Measurements from ENCODE around the gene PFDN1.

DNA sequence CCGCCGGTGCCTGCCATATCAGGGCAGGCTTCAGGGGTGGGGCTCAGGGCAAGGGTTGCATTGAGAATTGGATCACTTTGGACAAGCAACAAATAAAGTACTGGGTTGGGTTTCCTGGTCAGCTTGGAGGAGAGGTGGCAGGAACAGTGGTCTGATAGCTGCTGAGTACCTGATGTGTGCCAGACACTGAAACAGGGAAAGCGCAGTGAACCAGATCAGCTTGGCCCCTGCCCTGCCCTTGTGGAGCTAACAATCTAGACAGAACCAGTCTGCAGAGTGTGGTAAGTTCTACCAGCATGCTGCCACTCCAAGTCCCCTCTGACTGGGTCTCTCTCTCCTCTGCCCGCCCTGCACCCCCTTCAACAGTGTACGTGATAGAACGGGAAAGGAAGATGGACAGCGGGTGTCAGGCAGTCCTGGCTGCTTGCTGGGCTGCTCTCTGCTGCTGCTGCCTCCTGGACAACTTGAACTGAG is 74.5 kb downstream of the PFDN1 start:
- no peak for TF ChIP-seq PTBP1 (IDR thresholded peaks at IDR 0.05; ENCODE audit: low read depth, low read length)
- TF ChIP-seq CTBP1 (IDR thresholded peaks at IDR 0.05; ENCODE audit: borderline replicate concordance): no peak
- TF ChIP-seq, protein P1, sequence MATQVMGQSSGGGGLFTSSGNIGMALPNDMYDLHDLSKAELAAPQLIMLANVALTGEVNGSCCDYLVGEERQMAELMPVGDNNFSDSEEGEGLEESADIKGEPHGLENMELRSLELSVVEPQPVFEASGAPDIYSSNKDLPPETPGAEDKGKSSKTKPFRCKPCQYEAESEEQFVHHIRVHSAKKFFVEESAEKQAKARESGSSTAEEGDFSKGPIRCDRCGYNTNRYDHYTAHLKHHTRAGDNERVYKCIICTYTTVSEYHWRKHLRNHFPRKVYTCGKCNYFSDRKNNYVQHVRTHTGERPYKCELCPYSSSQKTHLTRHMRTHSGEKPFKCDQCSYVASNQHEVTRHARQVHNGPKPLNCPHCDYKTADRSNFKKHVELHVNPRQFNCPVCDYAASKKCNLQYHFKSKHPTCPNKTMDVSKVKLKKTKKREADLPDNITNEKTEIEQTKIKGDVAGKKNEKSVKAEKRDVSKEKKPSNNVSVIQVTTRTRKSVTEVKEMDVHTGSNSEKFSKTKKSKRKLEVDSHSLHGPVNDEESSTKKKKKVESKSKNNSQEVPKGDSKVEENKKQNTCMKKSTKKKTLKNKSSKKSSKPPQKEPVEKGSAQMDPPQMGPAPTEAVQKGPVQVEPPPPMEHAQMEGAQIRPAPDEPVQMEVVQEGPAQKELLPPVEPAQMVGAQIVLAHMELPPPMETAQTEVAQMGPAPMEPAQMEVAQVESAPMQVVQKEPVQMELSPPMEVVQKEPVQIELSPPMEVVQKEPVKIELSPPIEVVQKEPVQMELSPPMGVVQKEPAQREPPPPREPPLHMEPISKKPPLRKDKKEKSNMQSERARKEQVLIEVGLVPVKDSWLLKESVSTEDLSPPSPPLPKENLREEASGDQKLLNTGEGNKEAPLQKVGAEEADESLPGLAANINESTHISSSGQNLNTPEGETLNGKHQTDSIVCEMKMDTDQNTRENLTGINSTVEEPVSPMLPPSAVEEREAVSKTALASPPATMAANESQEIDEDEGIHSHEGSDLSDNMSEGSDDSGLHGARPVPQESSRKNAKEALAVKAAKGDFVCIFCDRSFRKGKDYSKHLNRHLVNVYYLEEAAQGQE (IDR thresholded peaks at IDR 0.05; ENCODE audit: borderline replicate concordance): no peak
- TF ChIP-seq, protein P1 (CRISPR knock-in tag; IDR thresholded peaks at IDR 0.05; ENCODE audit: low read depth): no peak
- no peak for TF ChIP-seq POLR2A (conservative IDR thresholded peaks at IDR 0.05)
- TF ChIP-seq, protein P2, sequence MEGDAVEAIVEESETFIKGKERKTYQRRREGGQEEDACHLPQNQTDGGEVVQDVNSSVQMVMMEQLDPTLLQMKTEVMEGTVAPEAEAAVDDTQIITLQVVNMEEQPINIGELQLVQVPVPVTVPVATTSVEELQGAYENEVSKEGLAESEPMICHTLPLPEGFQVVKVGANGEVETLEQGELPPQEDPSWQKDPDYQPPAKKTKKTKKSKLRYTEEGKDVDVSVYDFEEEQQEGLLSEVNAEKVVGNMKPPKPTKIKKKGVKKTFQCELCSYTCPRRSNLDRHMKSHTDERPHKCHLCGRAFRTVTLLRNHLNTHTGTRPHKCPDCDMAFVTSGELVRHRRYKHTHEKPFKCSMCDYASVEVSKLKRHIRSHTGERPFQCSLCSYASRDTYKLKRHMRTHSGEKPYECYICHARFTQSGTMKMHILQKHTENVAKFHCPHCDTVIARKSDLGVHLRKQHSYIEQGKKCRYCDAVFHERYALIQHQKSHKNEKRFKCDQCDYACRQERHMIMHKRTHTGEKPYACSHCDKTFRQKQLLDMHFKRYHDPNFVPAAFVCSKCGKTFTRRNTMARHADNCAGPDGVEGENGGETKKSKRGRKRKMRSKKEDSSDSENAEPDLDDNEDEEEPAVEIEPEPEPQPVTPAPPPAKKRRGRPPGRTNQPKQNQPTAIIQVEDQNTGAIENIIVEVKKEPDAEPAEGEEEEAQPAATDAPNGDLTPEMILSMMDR (IDR thresholded peaks at IDR 0.05 in 2 of 3, conservative IDR thresholded peaks at IDR 0.05 in 1 of 3; ENCODE audit: insufficient read depth in 2 of 3, low read depth in 1 of 3, low read length in 3 of 3): no peak
- TF ChIP-seq HNRNPLL (IDR thresholded peaks at IDR 0.05; ENCODE audit: low read depth, low read length, poor library complexity, severe bottlenecking): no peak
- no peak for TF ChIP-seq BACH1 (tag; IDR thresholded peaks at IDR 0.05)
- no peak for TF ChIP-seq ZFP36 (IDR thresholded peaks at IDR 0.05; ENCODE audit: low read depth, low read length, partially characterized antibody)
- TF ChIP-seq GABPA (tag; conservative IDR thresholded peaks at IDR 0.05; ENCODE audit: low read depth): no peak
- TF ChIP-seq, protein P3, sequence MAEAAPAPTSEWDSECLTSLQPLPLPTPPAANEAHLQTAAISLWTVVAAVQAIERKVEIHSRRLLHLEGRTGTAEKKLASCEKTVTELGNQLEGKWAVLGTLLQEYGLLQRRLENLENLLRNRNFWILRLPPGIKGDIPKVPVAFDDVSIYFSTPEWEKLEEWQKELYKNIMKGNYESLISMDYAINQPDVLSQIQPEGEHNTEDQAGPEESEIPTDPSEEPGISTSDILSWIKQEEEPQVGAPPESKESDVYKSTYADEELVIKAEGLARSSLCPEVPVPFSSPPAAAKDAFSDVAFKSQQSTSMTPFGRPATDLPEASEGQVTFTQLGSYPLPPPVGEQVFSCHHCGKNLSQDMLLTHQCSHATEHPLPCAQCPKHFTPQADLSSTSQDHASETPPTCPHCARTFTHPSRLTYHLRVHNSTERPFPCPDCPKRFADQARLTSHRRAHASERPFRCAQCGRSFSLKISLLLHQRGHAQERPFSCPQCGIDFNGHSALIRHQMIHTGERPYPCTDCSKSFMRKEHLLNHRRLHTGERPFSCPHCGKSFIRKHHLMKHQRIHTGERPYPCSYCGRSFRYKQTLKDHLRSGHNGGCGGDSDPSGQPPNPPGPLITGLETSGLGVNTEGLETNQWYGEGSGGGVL (CRISPR knock-in tag; IDR thresholded peaks at IDR 0.05): no peak

Measured in K562 (cell line).